ENCODE data around the gene SAXO1. TPM values are rescaled to one million over a fixed set of nuclear protein-coding genes. Genes with fewer than 3 reads are reported as not detected.

The SAXO1 gene
- total and polyA plus RNA-seq, 2 donors from 2014 or later, result 0.35 TPM; not detected in 1

DNA sequence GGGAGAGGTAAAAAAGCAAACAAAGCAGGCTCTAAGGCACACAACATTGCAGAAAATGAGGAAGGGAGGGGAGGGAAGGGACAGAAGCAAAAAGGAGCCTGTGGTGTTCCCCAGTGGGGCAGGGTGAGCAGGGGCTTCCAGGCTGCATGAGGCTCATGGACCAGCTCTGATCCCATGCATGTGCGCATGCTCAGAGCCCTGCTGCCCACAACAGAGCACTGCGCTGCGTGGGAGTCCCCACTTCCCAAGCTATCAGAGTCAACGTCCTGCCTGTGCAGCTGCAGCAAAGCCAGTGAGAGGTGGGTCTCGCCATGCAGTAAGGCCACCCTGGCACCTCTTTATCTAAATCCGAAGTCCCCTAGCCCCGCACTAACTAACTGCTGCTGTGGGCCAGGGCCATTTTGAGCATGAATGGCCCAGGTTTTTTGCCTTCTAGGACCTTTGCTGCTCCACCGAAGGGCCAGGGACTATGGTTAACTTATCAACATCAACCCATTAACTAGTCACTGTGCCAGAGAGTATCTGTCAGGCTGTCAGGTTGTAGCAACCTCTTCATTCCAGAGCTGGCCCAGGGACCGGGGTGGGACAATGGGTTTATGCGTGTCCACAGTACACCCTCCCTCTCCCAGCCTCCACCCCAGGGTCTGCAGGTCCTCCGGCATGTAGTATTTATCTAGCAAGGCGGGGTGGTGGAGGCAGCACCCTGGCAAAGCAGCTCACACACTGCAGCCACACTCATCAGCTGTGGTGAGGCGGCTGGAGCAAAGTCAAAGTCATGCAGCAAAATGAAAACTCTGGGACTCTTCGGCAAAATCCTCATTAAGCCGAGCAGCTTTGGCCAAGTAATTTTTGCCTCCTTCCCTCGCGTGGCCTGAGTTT lies 123.6 kb downstream of the SAXO1 start:
- no peak overlapping the region for H3K4me3 ChIP-seq (ENCODE audit: low read length in 3 of 3)
- intact Hi-C loops (cut with DNase I), result no loop called here
- no peak overlapping the region for H3K27ac ChIP-seq (ENCODE audit: low read depth in 2 of 2, low read length in 2 of 2)
- DNase-seq (no peak), FAIRE-seq (no peak)
- H3K4me1 ChIP-seq (ENCODE audit: control insufficient read depth in 2 of 3, insufficient read depth in 2 of 3, low read depth in 1 of 3, low read length in 3 of 3), result no peaks in the 10 kb centered on the region
- no peak for TF ChIP-seq CTCF (IDR thresholded peaks at IDR 0.05; ENCODE audit: borderline replicate concordance, extremely low read depth, insufficient read depth)
- no peak overlapping the region for H3K9ac ChIP-seq (ENCODE audit: low read length in 3 of 3)
- no peaks in the 10 kb centered on the region for H3K36me3 ChIP-seq (ENCODE audit: control insufficient read depth in 2 of 3, insufficient read depth in 3 of 3, low read length in 3 of 3)
- no peaks in the 10 kb centered on the region for H3K9me3 ChIP-seq (ENCODE audit: control insufficient read depth in 2 of 3, insufficient read depth in 1 of 3, low read length in 3 of 3)
- no peaks in the 10 kb centered on the region for H3K27me3 ChIP-seq (ENCODE audit: control insufficient read depth, insufficient read depth, low read length)

- no peak overlapping the region for H3K27ac ChIP-seq (ENCODE audit: low read depth in 2 of 2, low read length in 2 of 2)
- intact Hi-C loops (cut with DNase I), result no loop called here
- no peak for FAIRE-seq
- no peak for DNase-seq
- H3K27me3 ChIP-seq (ENCODE audit: control insufficient read depth, insufficient read depth, low read length), result no peaks in the 10 kb centered on the region
- H3K9me3 ChIP-seq (ENCODE audit: control insufficient read depth in 2 of 3, insufficient read depth in 1 of 3, low read length in 3 of 3), result no peaks in the 10 kb centered on the region
- no peak for TF ChIP-seq CTCF (IDR thresholded peaks at IDR 0.05; ENCODE audit: borderline replicate concordance, extremely low read depth, insufficient read depth)
- H3K4me3 ChIP-seq (ENCODE audit: low read length in 3 of 3), result no peak overlapping the region
- no peaks in the 10 kb centered on the region for H3K4me1 ChIP-seq (ENCODE audit: control insufficient read depth in 2 of 3, insufficient read depth in 2 of 3, low read depth in 1 of 3, low read length in 3 of 3)
- no peaks in the 10 kb centered on the region for H3K36me3 ChIP-seq (ENCODE audit: control insufficient read depth in 2 of 3, insufficient read depth in 3 of 3, low read length in 3 of 3)
- no peak overlapping the region for H3K9ac ChIP-seq (ENCODE audit: low read length in 3 of 3)
Observed at GRCh38 chr9:18907927-18908625, 124.9 kb downstream of the SAXO1 start.

DNA sequence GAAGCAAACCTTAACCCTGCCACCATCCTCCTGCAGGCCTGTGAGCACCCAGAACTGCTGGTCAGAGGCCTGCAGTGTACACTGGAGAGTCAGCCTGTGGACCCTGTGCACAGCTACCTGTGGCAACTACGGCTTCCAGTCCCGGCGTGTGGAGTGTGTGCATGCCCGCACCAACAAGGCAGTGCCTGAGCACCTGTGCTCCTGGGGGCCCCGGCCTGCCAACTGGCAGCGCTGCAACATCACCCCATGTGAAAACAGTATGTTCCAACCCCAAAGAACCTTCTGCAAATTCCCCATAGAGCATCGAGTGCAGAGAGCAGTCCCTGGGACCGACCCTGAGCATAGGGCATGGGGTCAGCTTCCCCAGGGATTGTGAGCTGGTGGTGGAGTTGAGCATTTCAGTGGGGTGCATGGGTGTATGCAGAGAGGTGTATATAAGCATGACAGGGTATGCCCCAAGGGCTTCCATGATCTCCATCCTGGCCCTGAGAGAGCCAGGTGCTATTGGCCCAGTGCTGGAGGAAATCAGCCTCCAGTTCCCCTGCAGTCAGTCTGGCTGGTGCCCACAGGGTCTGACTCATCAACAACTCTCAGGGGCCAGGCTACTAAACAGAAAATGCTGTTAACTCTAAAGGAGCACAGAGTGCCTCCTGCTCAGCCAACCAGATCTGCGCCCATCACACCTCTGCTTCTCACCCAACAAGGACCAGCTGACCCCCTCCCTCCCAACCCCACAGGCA lies 126.2 kb downstream of the SAXO1 start:
- H3K27me3 ChIP-seq (ENCODE audit: control insufficient read depth, insufficient read depth, low read length), result no peaks in the 10 kb centered on the region
- no peak overlapping the region for H3K9ac ChIP-seq (ENCODE audit: low read length in 3 of 3)
- no peak overlapping the region for H3K4me3 ChIP-seq (ENCODE audit: low read length in 3 of 3)
- FAIRE-seq, result no peak
- no peak overlapping the region for H3K27ac ChIP-seq (ENCODE audit: low read depth in 2 of 2, low read length in 2 of 2)
- intact Hi-C loops (cut with DNase I), result no loop called here
- H3K4me1 ChIP-seq (ENCODE audit: control insufficient read depth in 2 of 3, insufficient read depth in 2 of 3, low read depth in 1 of 3, low read length in 3 of 3), result no peaks in the 10 kb centered on the region
- no peak for DNase-seq
- TF ChIP-seq CTCF (IDR thresholded peaks at IDR 0.05; ENCODE audit: borderline replicate concordance, extremely low read depth, insufficient read depth), result no peak
- H3K36me3 ChIP-seq (ENCODE audit: control insufficient read depth in 2 of 3, insufficient read depth in 3 of 3, low read length in 3 of 3), result no peaks in the 10 kb centered on the region
- H3K9me3 ChIP-seq (ENCODE audit: control insufficient read depth in 2 of 3, insufficient read depth in 1 of 3, low read length in 3 of 3), result peaks cover 0 to 7% (median 0%) of the 10 kb centered on the region in 3 donors
